HG02571 (cell line): ENCODE measurements around the gene SENP5.
"Not testable (repeated sequence)": the region's sequence is repeated elsewhere in the genome, so short reads cannot be mapped to it uniquely, and the experiment has no call there.

Experiments used
- ATAC-seq: cut with Tn5 transposase; IDR thresholded peaks from one replicate; pipeline ENCODE4 v1.9.1; 2021; ENCODE audit warnings: mild to moderate bottlenecking, moderate library complexity; ENCODE audit not compliant: unreplicated experiment

Gene SENP5

GRCh38 chr3:196942226-196942914, 74.7 kb downstream of the SENP5 start, which contains the start of gene NCBP2:
Gene NCBP2 (minus strand): TSS chr3:196942528. CDS start chr3:196942503, 25 bp downstream.
- ATAC-seq: peak; percentile 86

GRCh38 chr3:196942915-196943277, 75.2 kb downstream of the SENP5 start:
- ATAC-seq: peak; percentile 12

- ATAC-seq: not testable (repeated sequence)
These were observed 76.5 kb downstream of the SENP5 start for GRCh38 chr3:196944037-196944790.

- no peak for ATAC-seq
These were observed 79.6 kb downstream of the SENP5 start for GRCh38 chr3:196947136-196947859.

- ATAC-seq: no peak
These were observed 80.2 kb downstream of the SENP5 start for GRCh38 chr3:196947860-196948441.

GRCh38 chr3:196948442-196949284, 80.9 kb downstream of the SENP5 start:
- no peak for ATAC-seq

- no peak for ATAC-seq
These were observed 81.5 kb downstream of the SENP5 start for GRCh38 chr3:196949285-196949619.

- ATAC-seq: no peak
These were observed 82.0 kb downstream of the SENP5 start for GRCh38 chr3:196949750-196950149.

- no peak for ATAC-seq
These were observed 83.7 kb downstream of the SENP5 start for GRCh38 chr3:196951371-196951770.

GRCh38 chr3:196954832-196955231, 87.1 kb downstream of the SENP5 start:
- ATAC-seq: no peak

GRCh38 chr3:196962108-196962929, 94.6 kb downstream of the SENP5 start:
- ATAC-seq: no peak

GRCh38 chr3:196962930-196963630, 95.4 kb downstream of the SENP5 start:
- no peak for ATAC-seq

GRCh38 chr3:196963631-196963953, 95.9 kb downstream of the SENP5 start:
- ATAC-seq: no peak

GRCh38 chr3:196965112-196965803, 97.5 kb downstream of the SENP5 start:
- ATAC-seq: no peak

- ATAC-seq: no peak
These were observed 98.1 kb downstream of the SENP5 start for GRCh38 chr3:196965804-196966173.

- no peak for ATAC-seq
These were observed 99.0 kb downstream of the SENP5 start for GRCh38 chr3:196966526-196967401.

- no peak for ATAC-seq
These were observed 99.9 kb downstream of the SENP5 start for GRCh38 chr3:196967412-196968232.
